HL-60 (cell line): ENCODE results near the gene TMEM52B.
"Not testable (repeated sequence)": the region's sequence is repeated elsewhere in the genome, so short reads cannot be mapped to it uniquely, and the experiment has no call there.

Source experiments
- DNase-seq, 2 experiments: peaks; one replicate each; pipeline ENCODE4 v3.0.0-alpha.2; 2010 to 2020; ENCODE audit warnings: low read depth in 1 of 2, low spot score in 1 of 2
- H3K27ac ChIP-seq: fragments of 250-450 bp; sonication (Bioruptor Pico); replicated peaks from 2 replicates; pipeline ENCODE4 v1.5.1; 2020; ENCODE audit warnings: mild to moderate bottlenecking, moderate library complexity
- H3K27me3 ChIP-seq: fragments of 250-450 bp; sonication (Bioruptor Pico); 2 replicates; pipeline ENCODE4 v1.5.1; 2021; ENCODE audit warnings: mild to moderate bottlenecking, moderate library complexity; ENCODE audit not compliant: insufficient read depth, poor library complexity, severe bottlenecking
- H3K4me3 ChIP-seq: replicated peaks from 2 replicates; pipeline ENCODE4 v1.5.1; 2011; ENCODE audit warnings: mild to moderate bottlenecking, control low read depth, low read length; ENCODE audit not compliant: insufficient read depth
- CTCF ChIP-seq: IDR thresholded peaks from one replicate; pipeline ENCODE4 v1.5.1; 2011; ENCODE audit warnings: low read length, control low read depth, inconsistent platforms; ENCODE audit not compliant: insufficient read depth
- GABPA ChIP-seq: IDR thresholded peaks from 2 replicates; pipeline ENCODE4 v1.6.1; 2012; ENCODE audit warnings: low read depth
- POLR2AphosphoS5 ChIP-seq: IDR thresholded peaks from 2 replicates; pipeline ENCODE4 v1.6.1; 2012; ENCODE audit warnings: low read depth
- REST ChIP-seq: IDR thresholded peaks from 2 replicates; pipeline ENCODE4 v1.6.1; 2012; ENCODE audit warnings: low read depth; ENCODE audit not compliant: insufficient replicate concordance
- SPI1 ChIP-seq: IDR thresholded peaks from 2 replicates; pipeline ENCODE4 v1.6.1; 2012; ENCODE audit warnings: low read depth, mild to moderate bottlenecking, borderline replicate concordance

The TMEM52B gene

DNA sequence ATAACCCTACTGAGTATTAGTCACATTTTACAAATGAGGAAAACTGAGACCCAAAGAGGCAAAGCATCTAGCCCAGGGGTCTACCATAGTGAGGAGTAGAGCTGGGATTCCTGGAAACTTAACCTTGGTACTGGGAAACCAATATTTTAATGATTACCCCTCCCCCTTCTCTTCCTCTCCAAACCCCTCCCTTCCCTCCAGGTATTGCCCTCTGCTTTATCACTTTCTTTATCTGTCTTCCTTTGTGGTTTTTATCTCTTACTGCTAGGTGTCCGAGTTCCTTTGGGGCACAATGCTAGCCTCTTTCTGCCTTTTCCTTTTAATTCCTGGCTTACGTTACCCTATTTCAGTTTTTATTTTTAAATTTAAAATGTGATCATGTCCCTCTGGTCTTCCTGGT lies 36.6 kb downstream of the TMEM52B start:
- no peaks in the 10 kb centered on the region for H3K27me3 ChIP-seq
- TF ChIP-seq POLR2AphosphoS5 = no peak
- no peak for TF ChIP-seq CTCF
- no peak for TF ChIP-seq GABPA
- TF ChIP-seq REST = no peak
- no peak for TF ChIP-seq SPI1
- DNase-seq = no peak
- H3K27ac ChIP-seq = no peak overlapping the region
- no peak overlapping the region for H3K4me3 ChIP-seq

DNA sequence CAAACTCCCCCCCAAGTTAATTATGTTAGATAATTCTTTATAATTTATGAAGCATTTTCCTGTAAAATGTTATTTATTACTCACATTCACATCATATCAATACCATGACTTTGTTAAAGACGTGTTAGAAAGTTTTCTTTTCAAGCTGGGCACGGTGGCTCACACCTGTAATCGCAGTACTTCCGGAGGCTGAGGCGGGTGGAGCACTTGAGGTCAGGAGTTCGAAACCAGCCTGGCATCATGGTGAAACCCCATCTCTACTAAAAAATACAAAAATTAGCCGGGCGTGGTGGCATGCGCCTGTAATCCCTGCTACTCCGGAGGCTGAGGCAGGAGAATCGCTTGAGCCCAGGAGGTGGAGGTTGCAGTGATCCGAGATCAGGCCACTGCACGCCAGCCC lies 37.1 kb downstream of the TMEM52B start:
- not testable (repeated sequence) for H3K27ac ChIP-seq, H3K27me3 ChIP-seq, DNase-seq, H3K4me3 ChIP-seq

- DNase-seq = no peak
- no peak overlapping the region for H3K27ac ChIP-seq
- H3K27me3 ChIP-seq = no peaks in the 10 kb centered on the region
- TF ChIP-seq SPI1 (no peak), CTCF (no peak), POLR2AphosphoS5 (no peak), REST (no peak), GABPA (no peak)
- no peak overlapping the region for H3K4me3 ChIP-seq
These were observed 39.2 kb downstream of the TMEM52B start for GRCh38 chr12:10218021-10218420.

DNA sequence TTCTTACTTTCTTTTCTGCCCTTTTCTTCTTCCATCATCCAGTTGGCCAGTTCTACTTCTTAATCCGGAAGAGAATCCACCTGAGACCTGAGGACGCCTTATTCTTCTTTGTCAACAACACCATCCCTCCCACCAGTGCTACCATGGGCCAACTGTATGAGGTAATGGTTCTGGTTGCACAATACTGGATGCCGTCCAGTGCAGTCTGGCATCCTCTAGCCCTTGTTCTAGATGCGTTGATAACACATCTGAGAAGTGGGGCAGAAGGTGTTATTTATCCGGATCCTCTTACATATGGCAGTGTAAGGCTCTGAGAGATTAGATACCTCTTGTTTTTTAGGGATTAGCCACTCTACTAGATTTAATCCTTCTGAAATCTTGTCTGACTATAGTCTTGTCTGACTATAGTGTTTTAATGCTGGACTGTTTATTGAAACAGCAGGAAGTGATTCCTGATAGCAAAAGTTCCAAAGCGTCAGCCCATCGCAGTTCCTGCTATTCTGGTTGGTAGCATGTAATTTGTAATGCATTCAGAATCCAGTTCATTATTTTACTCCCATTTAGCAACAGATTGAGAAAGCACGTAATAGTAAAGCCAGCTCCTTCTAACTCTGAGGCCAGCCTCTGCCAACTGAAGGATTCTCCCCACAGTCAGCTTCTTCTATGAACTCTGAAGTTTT lies 41.7 kb downstream of the TMEM52B start:
- no peak for TF ChIP-seq CTCF
- no peak for DNase-seq
- H3K27ac ChIP-seq = no peak overlapping the region
- H3K4me3 ChIP-seq = no peak overlapping the region
- no peaks in the 10 kb centered on the region for H3K27me3 ChIP-seq
